NAMALWA (cell line): ENCODE results near the gene WASHC2A.
"Not testable (repeated sequence)": the region's sequence is repeated elsewhere in the genome, so short reads cannot be mapped to it uniquely, and the experiment has no call there.

Experiments
- DNase-seq: peaks from one replicate; pipeline ENCODE4 v3.0.0-alpha.2; 2015; ENCODE audit warnings: low spot score

Gene WASHC2A

GRCh38 chr10:50068352-50068659 is 552 bp downstream of the WASHC2A start:
- DNase-seq, result not testable (repeated sequence)

- not testable (repeated sequence) for DNase-seq
These were observed 7.4 kb downstream of the WASHC2A start for GRCh38 chr10:50075139-50075538.

GRCh38 chr10:50075544-50075943 is 7.8 kb downstream of the WASHC2A start:
- DNase-seq, result not testable (repeated sequence)

- not testable (repeated sequence) for DNase-seq
These were observed 23.6 kb downstream of the WASHC2A start for GRCh38 chr10:50091304-50091703.

- not testable (repeated sequence) for DNase-seq
These were observed 25.2 kb downstream of the WASHC2A start for GRCh38 chr10:50092928-50093327.

GRCh38 chr10:50094630-50095029 is 26.9 kb downstream of the WASHC2A start:
- DNase-seq, result not testable (repeated sequence)

GRCh38 chr10:50095402-50095801 is 27.6 kb downstream of the WASHC2A start:
- not testable (repeated sequence) for DNase-seq

GRCh38 chr10:50096722-50097121 is 29.0 kb downstream of the WASHC2A start:
- DNase-seq, result not testable (repeated sequence)

- not testable (repeated sequence) for DNase-seq
These were observed 30.9 kb downstream of the WASHC2A start for GRCh38 chr10:50098645-50099044.

- DNase-seq, result not testable (repeated sequence)
These were observed 33.4 kb downstream of the WASHC2A start for GRCh38 chr10:50101139-50101582.

GRCh38 chr10:50101747-50102146 is 34.0 kb downstream of the WASHC2A start:
- not testable (repeated sequence) for DNase-seq

GRCh38 chr10:50102267-50102666 is 34.5 kb downstream of the WASHC2A start:
- DNase-seq, result not testable (repeated sequence)

- DNase-seq, result not testable (repeated sequence)
These were observed 41.4 kb downstream of the WASHC2A start for GRCh38 chr10:50108999-50109698.

- DNase-seq, result not testable (repeated sequence)
These were observed 44.8 kb downstream of the WASHC2A start for GRCh38 chr10:50112419-50113112.

- DNase-seq, result not testable (repeated sequence)
These were observed 59.0 kb downstream of the WASHC2A start for GRCh38 chr10:50126765-50127164.

GRCh38 chr10:50127770-50128292 is 60.1 kb downstream of the WASHC2A start:
- DNase-seq, result peak; percentile 58

- DNase-seq, result not testable (repeated sequence)
These were observed 63.7 kb downstream of the WASHC2A start for GRCh38 chr10:50131245-50131965.

GRCh38 chr10:50132322-50132721 is 64.6 kb downstream of the WASHC2A start:
- not testable (repeated sequence) for DNase-seq

GRCh38 chr10:50132841-50133240 is 65.1 kb downstream of the WASHC2A start:
- not testable (repeated sequence) for DNase-seq

- not testable (repeated sequence) for DNase-seq
These were observed 75.9 kb downstream of the WASHC2A start for GRCh38 chr10:50143512-50144174.

- not testable (repeated sequence) for DNase-seq
These were observed 77.8 kb downstream of the WASHC2A start for GRCh38 chr10:50145575-50145974.

- DNase-seq, result no peak
These were observed 85.1 kb downstream of the WASHC2A start for GRCh38 chr10:50152792-50153272.
